SW480 (cell line): ENCODE measurements around the gene ARNT2.

ENCODE experiments used
- DNase-seq: peaks from one replicate; pipeline ENCODE4 v3.0.0-alpha.2; 2016; ENCODE audit warnings: low spot score

The ARNT2 gene

DNA sequence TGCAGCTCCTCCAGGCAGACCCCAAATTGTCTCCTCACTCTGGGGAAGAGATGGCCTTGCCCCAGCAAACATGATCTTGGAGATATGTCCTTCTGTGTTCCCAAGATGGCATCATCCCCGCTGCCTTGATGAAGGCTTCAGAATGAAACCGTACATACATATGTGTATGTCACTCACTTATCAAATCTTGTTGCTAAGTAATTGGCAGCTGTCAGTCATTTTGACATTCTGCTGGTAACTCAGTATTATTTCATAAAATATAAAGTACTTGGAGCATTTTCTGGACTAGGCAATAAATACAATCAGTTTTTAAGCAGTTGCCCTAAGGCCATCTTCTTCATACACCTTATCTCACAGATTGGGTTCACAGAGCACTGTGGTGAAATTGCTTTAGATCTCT is 62.4 kb downstream of the ARNT2 start:
- DNase-seq, result no peak

- DNase-seq, result no peak
Measured at GRCh38 chr15:80467311-80467714, 63.1 kb downstream of the ARNT2 start.

- DNase-seq, result no peak
Measured at GRCh38 chr15:80468796-80469195, 64.6 kb downstream of the ARNT2 start.

GRCh38 chr15:80471881-80472280 is 67.7 kb downstream of the ARNT2 start:
- DNase-seq, result no peak

DNA sequence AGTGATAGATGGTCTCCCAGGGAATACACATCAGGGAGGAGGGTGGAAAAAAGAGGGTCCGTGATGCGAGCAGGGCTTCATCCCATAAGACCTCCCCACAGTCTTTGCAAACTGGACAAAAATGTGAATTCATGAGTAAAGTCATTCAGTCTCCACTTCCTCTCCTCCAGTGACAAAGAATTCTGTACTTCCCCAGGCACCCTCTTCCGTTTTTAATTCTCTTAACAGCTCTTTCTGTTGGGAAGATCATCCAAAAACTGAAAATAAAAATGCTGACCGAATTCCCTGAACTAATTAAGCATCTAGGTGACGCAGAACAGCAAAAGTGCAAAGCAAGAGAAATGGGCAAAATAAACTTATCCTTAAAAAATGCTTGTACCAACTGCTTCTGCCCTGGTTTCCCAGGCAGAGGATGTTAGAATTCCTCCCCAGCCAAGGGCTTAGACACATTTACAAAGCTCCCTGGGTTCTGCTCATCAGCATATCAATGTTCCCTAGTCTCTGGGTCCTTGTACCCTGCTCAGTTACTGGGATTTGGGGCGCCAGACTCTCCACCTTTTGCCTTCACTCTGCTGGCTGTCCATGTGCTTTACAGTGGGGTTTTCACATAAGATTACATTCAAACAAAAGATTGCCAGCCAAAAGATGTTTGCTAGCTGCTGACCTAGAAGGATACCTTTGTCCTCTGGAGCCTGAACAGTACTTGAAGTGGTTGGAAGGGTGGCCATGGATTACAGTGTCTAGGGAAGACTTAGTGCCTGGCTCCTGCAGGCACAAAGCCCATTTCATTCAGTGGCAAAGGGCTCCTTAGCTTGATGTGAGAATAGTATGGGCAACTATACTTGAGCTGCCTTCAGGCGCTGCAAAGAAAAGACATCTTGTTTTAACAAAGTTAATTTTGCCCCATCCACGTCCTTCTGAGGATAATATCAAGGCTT is 69.4 kb downstream of the ARNT2 start:
- no peak for DNase-seq

- no peak for DNase-seq
Measured at GRCh38 chr15:80474224-80475215, 70.3 kb downstream of the ARNT2 start.

- no peak for DNase-seq
Measured at GRCh38 chr15:80475572-80475971, 71.4 kb downstream of the ARNT2 start.

DNA sequence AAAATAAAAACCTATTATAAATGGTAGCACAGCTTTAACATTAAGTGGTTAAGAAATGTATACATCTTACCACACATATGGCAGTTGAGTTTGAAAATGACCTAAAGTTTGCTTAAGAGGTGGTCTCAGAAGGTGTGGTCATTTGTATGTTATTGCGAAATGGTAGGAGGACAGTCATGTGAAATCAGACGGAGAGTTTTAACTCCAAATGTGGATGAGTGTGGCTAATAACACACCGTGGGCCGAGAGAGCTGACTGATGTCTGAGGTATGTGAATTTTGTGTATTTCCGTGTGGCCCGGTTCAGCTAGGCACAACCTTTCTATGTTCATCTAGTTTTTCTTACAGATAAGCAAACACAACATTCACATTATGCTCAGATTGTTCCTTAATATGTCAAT is 71.9 kb downstream of the ARNT2 start:
- DNase-seq, result no peak

- no peak for DNase-seq
Measured at GRCh38 chr15:80478075-80478474, 73.9 kb downstream of the ARNT2 start.

- no peak for DNase-seq
Measured at GRCh38 chr15:80479191-80479590, 75.0 kb downstream of the ARNT2 start.

DNA sequence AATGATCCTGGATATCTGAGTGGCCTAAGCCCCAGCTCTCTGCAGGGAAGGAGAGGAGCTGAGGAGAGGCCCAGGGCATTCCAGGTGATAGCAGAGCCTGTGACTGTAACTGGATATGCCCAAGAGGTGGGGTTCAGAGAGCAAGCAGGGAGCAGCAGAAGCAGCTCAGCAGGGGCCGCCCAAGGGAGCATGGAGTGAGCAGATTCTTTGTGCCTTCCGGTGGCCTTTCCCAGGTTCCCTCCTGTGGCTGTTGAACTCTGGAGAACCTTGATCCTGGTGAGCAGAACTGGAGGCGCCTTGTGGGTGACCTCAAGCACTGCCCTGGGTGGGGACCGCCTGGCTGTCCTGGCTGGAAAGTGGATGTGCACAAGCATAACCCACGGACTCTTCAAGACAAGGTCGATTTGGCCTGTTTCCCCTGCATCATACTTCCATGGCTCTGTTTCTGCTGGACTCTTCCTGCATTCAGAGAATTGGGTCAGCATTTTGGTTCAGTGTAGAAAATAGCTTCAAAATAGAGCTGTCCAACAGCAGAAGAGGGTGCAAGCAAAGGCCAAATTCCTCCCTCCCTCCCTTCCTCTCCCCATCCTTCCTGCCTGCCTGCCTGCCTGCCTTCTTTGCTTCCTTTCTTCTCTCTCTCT is 76.1 kb downstream of the ARNT2 start:
- DNase-seq, result no peak

DNA sequence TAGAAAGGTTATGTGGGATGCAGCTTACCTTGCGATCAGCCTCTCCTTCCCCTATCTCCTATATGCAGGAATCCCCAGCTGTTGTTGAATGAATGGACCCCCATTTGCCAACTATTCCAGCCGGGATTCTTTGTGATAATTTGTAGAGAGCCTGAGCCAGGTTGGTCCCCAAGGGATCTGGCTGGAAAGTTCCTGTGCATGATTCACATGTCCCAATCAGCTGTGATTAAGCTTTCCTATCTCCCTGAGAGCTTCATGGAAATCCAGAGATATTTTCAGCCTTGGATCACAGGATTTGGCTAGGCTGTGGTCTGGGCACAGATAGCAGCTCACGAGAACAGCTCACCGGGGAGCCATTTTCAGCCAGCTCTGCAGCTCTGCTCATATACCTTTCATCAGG is 76.7 kb downstream of the ARNT2 start:
- DNase-seq, result no peak

GRCh38 chr15:80482696-80483095 is 78.5 kb downstream of the ARNT2 start:
- DNase-seq, result no peak

DNA sequence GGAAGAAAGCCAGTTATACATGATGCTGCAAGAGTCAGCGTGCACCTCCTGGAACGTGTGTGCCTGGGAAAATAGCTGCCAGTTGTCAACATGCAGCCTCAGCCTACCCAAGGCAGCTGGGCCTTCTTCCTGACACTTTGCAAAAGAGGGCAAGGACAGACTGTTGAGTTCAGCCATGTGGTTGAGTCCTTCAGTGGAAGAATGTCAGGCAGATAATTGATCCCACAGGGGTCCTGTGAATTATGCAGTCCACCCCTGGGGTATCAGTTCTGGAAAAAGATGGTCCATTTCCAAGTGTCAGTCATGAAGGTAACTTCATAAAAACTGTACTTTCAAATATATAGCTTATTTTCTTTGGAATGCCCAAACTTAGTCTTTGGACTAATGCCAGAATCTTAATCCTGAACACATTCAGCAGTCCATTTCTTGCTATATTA is 79.6 kb downstream of the ARNT2 start:
- no peak for DNase-seq

- DNase-seq, result no peak
Measured at GRCh38 chr15:80484333-80484864, 80.2 kb downstream of the ARNT2 start.

GRCh38 chr15:80485370-80486164 is 81.4 kb downstream of the ARNT2 start:
- no peak for DNase-seq

- no peak for DNase-seq
Measured at GRCh38 chr15:80487839-80488390, 83.7 kb downstream of the ARNT2 start.

DNA sequence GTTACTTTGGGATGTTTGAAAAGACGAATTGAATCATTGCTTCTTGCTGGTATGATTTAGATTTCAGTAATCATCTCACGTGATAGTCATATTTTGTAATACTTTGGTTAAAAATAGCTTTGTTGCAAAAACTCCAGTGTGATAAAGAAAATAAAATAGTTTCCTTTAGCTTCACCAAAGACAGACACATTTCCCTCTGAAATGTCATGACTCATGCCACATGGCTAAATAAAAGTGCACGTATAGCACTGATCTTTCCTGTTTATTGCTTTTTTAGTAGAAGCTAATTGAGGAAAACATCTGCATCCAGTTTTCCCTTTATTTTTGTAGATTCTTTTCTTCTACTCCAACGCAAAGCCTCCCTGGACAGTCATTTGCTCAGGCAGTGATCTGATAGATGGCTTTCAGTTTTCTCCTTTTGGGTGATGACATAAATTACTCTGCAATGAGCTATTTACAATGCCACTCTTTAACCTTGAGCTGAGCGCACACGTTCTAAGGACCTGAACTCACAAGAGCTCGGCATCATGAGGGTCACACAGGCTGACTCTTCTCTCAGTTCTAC is 84.9 kb downstream of the ARNT2 start:
- no peak for DNase-seq

DNA sequence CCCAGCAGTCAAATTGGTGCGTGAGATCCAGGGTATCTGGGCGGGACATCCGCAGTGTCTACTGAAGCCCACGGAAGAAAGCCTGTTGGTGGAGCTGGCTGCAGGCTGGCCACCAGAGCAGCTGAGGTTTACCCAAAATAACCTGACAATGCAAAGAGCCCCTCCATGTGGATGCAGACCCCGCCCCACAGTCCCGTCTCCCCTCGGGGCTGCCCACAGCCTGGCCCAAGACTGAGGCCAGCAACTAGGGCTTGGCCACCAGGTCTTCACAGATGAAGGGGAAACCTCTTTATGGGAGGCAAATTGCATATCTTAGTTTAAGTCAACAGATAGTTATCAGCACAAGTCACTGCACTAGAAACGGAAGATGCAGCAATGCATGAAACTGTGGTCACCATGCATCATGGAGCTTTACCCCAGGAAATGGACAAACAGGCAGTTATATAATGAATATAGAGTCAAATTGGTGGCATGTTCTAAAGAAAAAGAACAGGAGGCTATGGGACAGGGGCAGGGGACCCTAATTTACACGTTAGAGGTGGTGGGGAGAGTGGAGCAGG is 86.3 kb downstream of the ARNT2 start:
- no peak for DNase-seq
